SK-N-SH (cell line): ENCODE results near the gene SYNPO2L.
"Not testable (repeated sequence)": the region's sequence is repeated elsewhere in the genome, so short reads cannot be mapped to it uniquely, and the experiment has no call there.

Experiments used
- SMC3 ChIP-seq: IDR thresholded peaks from 2 replicates; pipeline ENCODE4 v1.6.1; 2012; ENCODE audit warnings: low read depth, low read length, improper control_type of control experiment
- TF ChIP-seq, protein P1 (sequence below): fragments of 200-600 bp; sonication (generic); IDR thresholded peaks from 2 replicates; pipeline ENCODE4 v1.6.1; 2017; ENCODE audit warnings: antibody characterized with exemption, mild to moderate bottlenecking, moderate library complexity

DNA sequence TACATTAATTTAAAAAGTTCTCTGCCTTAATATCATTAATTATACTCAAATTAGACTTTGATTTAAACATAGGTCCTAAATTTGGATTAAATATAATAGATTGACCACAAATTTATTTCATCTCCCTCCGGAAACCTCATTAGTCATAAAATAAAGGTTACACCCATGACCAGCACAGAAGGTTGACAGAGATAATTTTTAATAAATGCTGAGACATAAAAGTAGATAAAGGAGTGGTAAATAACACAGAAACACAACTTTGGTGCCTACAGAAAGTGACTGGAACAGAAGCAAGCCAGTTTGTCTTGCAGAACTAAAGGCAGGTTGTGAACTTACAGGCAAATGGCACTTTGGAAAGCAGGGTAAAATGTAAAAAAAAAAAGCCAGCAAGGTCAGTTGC is 31.8 kb upstream of the SYNPO2L start:
- TF ChIP-seq SMC3: not testable (repeated sequence)
- TF ChIP-seq, protein P1, sequence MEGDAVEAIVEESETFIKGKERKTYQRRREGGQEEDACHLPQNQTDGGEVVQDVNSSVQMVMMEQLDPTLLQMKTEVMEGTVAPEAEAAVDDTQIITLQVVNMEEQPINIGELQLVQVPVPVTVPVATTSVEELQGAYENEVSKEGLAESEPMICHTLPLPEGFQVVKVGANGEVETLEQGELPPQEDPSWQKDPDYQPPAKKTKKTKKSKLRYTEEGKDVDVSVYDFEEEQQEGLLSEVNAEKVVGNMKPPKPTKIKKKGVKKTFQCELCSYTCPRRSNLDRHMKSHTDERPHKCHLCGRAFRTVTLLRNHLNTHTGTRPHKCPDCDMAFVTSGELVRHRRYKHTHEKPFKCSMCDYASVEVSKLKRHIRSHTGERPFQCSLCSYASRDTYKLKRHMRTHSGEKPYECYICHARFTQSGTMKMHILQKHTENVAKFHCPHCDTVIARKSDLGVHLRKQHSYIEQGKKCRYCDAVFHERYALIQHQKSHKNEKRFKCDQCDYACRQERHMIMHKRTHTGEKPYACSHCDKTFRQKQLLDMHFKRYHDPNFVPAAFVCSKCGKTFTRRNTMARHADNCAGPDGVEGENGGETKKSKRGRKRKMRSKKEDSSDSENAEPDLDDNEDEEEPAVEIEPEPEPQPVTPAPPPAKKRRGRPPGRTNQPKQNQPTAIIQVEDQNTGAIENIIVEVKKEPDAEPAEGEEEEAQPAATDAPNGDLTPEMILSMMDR: not testable (repeated sequence)
